Measurements from ENCODE around the gene DCLRE1B.

Gene DCLRE1B

GRCh38 chr1:113918243-113918642, 13.1 kb downstream of the DCLRE1B start:
- DNase-seq (ENCODE audit: low read depth), result no peak
- H3K4me3 ChIP-seq (ENCODE audit: low read depth, low read length), result no peak overlapping the region
- TF ChIP-seq CTCF (IDR thresholded peaks at IDR 0.05; ENCODE audit: low read depth, low read length, missing control alignments), result no peak

GRCh38 chr1:113922957-113923356, 17.8 kb downstream of the DCLRE1B start:
- DNase-seq (ENCODE audit: low read depth), result no peak
- TF ChIP-seq CTCF (IDR thresholded peaks at IDR 0.05; ENCODE audit: low read depth, low read length, missing control alignments), result no peak
- no peak overlapping the region for H3K4me3 ChIP-seq (ENCODE audit: low read depth, low read length)

- no peak for DNase-seq (ENCODE audit: low read depth)
- no peak for TF ChIP-seq CTCF (IDR thresholded peaks at IDR 0.05; ENCODE audit: low read depth, low read length, missing control alignments)
- no peak overlapping the region for H3K4me3 ChIP-seq (ENCODE audit: low read depth, low read length)
These were observed 19.3 kb downstream of the DCLRE1B start for GRCh38 chr1:113924473-113924872.

GRCh38 chr1:113928187-113928930, 23.2 kb downstream of the DCLRE1B start:
- no peak for DNase-seq (ENCODE audit: low read depth)
- H3K4me3 ChIP-seq (ENCODE audit: low read depth, low read length), result peak overlapping the region; percentile 87
- no peak for TF ChIP-seq CTCF (IDR thresholded peaks at IDR 0.05; ENCODE audit: low read depth, low read length, missing control alignments)

- peak; percentile 56 for DNase-seq (ENCODE audit: low read depth)
- H3K4me3 ChIP-seq (ENCODE audit: low read depth, low read length), result peak within 1 kb of the TSS; percentile 87
- TF ChIP-seq CTCF (IDR thresholded peaks at IDR 0.05; ENCODE audit: low read depth, low read length, missing control alignments), result no peak
These were observed 24.0 kb downstream of the DCLRE1B start, which contains the start of gene HIPK1 for GRCh38 chr1:113928941-113929749. Gene HIPK1, plus strand, starts transcription at chr1:113929324.

- peak overlapping the region; percentile 87 for H3K4me3 ChIP-seq (ENCODE audit: low read depth, low read length)
- peak; percentile 7 for TF ChIP-seq CTCF (IDR thresholded peaks at IDR 0.05; ENCODE audit: low read depth, low read length, missing control alignments)
- no peak for DNase-seq (ENCODE audit: low read depth)
These were observed 24.8 kb downstream of the DCLRE1B start for GRCh38 chr1:113929750-113930498.

Data from GM12864 (cell line).